ENCODE data around the gene SH2D3A.
"Not testable (repeated sequence)": the region's sequence is repeated elsewhere in the genome, so short reads cannot be mapped to it uniquely, and the experiment has no call there.

SH2D3A gene

DNA sequence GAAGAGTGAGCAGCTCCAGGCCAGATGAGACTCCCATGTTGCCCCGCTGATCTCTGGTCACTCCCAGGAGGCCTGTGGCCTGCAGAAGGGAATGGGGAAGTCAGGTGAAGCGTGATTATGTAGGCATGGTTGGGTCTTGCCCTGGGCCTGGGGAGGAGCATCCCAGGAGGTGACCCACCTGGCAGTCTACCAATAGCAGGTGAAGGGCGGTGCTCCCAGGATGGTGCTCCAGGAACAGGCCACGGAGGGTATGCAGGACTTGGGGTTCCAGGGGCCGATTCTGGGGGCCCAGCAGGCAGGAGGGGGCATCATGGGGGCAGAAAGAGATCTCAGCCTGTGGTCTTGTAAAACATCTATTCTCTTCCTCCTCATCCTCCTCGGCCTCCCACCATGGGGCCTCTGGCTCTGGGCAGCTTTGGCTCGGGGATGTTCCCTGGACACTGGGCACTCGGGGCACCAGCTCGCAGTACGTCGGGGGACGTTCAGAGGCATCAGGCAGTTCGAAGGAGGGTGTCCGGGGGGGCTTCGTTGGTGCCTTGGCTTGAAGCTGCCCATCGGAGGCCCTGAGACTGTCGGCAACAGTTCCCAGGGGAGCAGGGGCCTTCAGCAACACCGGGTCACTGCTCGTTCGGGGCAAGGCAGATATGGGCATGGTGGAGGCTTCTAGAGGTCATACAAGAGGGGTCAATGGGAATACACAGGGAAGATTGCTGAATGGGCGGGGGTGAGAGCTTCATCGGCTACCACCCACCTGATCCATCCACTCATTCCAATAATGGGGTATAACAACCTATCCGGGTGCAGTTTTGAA, 12.4 kb downstream of the SH2D3A start:
- H3K27ac Mint-ChIP-seq = no peak overlapping the region
- H3K4me1 Mint-ChIP-seq (ENCODE audit: low read depth) = peaks cover 17% of the 10 kb centered on the region
- peaks cover 37% of the 10 kb centered on the region for H3K36me3 Mint-ChIP-seq (ENCODE audit: low read depth)
- H3K27me3 Mint-ChIP-seq = no peaks in the 10 kb centered on the region
- no peaks in the 10 kb centered on the region for H3K9me3 Mint-ChIP-seq
- no peak overlapping the region for H3K4me3 Mint-ChIP-seq

DNA sequence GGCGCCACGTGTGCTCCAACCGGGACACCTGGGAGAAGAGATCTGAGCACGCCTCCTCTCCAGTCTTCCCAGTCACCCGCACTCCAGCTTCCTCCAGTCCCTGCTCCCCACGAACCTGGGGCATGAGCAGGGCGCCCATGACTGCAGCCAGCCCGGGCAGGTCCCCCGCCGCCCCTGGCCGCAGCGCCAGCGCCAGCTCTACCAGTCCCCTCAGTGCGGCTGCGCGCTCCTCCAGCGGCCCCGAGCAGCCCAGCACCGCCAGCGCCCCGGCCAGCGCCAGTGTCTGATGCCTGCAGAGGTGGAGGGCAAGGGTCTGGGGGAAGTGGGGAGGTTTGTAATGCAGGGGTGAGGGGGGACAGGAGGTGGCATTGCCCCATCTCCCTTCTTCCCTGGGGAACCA, 13.1 kb downstream of the SH2D3A start:
- Mint-ChIP-seq H3K9me3 (no peaks in the 10 kb centered on the region), H3K27me3 (no peaks in the 10 kb centered on the region), H3K4me3 (no peak overlapping the region), H3K36me3 (ENCODE audit: low read depth) (peaks cover 44% of the 10 kb centered on the region), H3K27ac (no peak overlapping the region), H3K4me1 (ENCODE audit: low read depth) (peaks cover 17% of the 10 kb centered on the region)

DNA sequence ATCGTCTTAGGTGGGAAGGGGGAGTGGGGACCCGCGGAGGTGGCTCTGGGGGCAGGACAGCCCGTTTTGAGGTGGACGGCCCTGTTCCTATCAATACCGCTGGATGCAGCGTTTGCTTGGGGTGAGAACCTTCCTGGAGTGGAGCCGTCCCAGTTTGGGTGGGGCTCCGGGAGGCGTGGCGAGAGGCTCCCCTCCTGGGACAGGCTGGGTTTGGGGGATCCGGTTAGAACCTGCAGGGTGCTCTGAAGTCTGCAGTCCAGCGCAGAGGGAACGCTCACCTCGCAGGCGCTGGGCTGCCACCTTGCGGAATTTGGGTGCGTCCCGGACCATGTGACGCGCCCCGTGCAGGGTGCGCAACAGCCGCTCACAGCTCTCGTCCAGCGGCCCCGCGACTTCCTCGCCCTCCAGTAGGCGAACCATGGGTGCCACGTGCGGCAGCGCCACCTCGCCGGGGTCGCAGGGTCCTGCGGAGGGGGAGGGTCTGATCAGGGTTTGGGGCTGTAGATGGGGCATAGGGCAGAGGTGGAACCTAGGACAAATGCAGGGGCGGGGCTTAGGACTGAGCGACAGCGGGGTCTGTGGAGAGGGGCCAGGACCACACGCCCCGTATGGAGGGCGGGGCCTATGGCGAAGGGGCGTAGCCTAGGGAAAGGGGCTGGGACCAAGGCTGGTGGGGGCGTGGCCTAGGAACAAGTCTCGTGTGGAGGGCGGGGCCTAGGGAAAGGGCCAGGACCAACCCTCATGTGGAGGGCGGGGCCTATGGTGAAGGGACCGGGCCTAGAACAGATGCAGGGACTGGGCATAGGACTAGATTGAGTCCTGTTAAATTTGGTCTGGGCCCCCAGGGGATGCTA, 13.8 kb downstream of the SH2D3A start:
- H3K4me3 Mint-ChIP-seq = peak overlapping the region; percentile 71
- H3K4me1 Mint-ChIP-seq (ENCODE audit: low read depth) = peaks cover 17% of the 10 kb centered on the region
- peak overlapping the region; percentile 88 for H3K27ac Mint-ChIP-seq
- no peaks in the 10 kb centered on the region for H3K9me3 Mint-ChIP-seq
- H3K27me3 Mint-ChIP-seq = no peaks in the 10 kb centered on the region
- H3K36me3 Mint-ChIP-seq (ENCODE audit: low read depth) = peaks cover 44% of the 10 kb centered on the region

DNA sequence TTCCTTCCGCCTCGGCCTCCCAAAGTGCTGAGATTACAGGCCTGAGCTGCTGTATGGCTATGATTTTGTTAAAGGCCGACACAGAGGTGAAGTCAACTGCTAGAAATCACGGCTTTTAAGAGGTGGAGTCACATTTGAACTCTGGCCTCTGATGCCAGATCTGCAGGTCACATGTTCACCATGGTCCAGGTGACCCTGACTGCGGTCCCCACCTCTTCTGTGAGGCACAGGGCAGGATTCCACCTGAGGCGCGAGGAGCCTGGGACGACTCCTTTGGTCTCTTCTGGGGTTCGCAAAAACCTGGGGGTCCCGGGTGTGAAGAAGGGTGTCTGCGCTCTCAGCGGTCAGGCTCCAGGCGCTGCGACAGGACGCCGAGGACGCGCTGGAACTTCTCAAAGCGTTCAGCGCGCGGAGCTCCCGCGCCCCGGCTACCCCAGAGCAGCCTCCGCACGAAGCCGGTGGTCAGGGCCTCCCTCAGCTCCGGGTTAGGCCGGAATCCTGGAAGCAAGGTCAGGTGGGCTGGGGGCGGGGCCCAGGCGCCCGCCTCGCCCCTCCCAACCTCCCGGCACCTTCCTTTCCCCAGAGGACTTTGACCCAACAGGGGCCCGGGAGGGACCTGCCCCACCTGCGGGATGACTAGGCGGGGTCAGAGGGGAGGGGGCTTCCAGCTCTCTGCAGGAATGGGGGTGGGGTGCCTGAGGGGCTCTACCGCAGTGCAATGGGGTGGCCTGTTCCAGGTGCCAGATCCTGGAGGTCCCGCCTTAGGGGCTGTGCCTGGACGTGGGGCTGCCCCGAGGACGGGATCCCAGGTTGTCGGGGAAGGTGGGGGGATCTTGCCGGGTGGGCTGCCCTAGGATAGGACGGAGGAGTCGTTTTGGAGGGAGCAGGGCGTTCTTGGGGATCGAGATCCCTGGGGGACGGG, 14.7 kb downstream of the SH2D3A start:
- H3K4me1 Mint-ChIP-seq (ENCODE audit: low read depth) = peaks cover 11% of the 10 kb centered on the region
- H3K4me3 Mint-ChIP-seq = no peak overlapping the region
- no peaks in the 10 kb centered on the region for H3K27me3 Mint-ChIP-seq
- H3K27ac Mint-ChIP-seq = no peak overlapping the region
- peaks cover 45% of the 10 kb centered on the region for H3K36me3 Mint-ChIP-seq (ENCODE audit: low read depth)
- no peaks in the 10 kb centered on the region for H3K9me3 Mint-ChIP-seq

DNA sequence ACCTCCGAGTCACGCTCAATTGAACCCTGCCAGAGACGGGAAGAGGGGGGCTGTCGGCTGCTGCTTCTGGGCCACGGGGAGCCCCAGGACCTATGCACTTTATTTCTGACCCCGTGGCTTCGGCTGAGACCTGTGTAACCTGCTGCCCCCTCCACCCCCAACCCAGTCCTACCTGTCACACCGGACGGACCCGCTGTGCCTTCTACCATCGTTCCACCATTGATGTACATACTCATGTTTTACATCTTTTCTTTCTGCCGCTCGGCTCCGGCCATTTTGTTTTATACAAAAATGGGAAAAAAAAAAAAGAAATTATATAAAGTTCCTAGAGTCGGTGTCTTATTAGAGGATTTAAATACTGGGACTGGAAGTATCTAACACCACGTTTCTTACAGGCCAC, 16.0 kb downstream of the SH2D3A start:
- Mint-ChIP-seq H3K9me3 (no peaks in the 10 kb centered on the region), H3K36me3 (ENCODE audit: low read depth) (peaks cover 51% of the 10 kb centered on the region), H3K4me1 (ENCODE audit: low read depth) (peaks cover 8% of the 10 kb centered on the region), H3K27me3 (no peaks in the 10 kb centered on the region), H3K27ac (no peak overlapping the region), H3K4me3 (no peak overlapping the region)

DNA sequence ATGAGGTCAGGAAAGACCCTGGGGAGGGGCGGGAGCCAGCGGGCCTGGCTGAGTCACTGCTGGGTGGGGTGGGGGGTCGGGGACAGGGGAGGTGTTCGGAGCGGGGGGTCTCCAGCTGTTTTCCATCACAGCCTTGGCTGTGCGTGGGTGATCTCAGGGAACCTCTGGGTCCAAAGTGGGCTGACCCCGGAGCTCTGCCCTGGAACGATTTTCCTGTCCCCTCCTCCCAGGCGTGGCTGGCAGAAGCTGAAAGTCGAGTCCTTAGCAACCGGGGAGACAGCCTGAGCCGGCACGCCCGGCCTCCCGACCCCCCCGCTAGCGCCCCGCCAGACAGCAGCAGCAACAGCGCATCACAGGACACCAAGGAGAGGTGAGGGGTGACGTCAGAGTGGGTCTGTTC, 17.2 kb downstream of the SH2D3A start:
- Mint-ChIP-seq H3K27me3 (no peaks in the 10 kb centered on the region), H3K4me3 (no peak overlapping the region), H3K4me1 (ENCODE audit: low read depth) (peaks cover 8% of the 10 kb centered on the region)

DNA sequence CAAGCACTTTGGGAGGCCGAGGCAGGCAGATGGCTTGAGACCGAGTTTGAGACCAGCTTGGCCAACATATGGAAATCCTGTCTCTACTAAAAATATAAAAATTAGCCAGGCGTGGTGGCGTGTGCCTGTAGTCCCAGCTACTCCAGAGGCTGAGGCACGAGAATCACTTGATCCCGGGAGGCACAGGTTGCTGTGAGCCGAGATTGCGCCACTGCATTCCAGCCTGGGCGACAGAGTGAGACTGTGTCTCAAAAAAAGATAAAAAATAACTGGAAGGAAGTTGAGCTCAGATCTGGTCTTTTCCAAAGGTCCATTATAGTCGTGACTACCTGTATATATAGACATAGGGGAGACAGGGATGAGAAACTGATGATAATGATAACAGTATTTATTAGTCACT, 18.7 kb downstream of the SH2D3A start:
- H3K4me3 Mint-ChIP-seq, H3K27ac Mint-ChIP-seq, H3K9me3 Mint-ChIP-seq, H3K27me3 Mint-ChIP-seq: not testable (repeated sequence)
- Mint-ChIP-seq H3K4me1 (ENCODE audit: low read depth) (peaks cover 16% of the 10 kb centered on the region), H3K36me3 (ENCODE audit: low read depth) (peaks cover 61% of the 10 kb centered on the region)

More for the DNA sequence above, 17.2 kb downstream of the SH2D3A start:
- H3K27ac Mint-ChIP-seq = peak overlapping the region; percentile 61
- peaks cover 59% of the 10 kb centered on the region for H3K36me3 Mint-ChIP-seq (ENCODE audit: low read depth)
- H3K9me3 Mint-ChIP-seq = no peaks in the 10 kb centered on the region

DNA sequence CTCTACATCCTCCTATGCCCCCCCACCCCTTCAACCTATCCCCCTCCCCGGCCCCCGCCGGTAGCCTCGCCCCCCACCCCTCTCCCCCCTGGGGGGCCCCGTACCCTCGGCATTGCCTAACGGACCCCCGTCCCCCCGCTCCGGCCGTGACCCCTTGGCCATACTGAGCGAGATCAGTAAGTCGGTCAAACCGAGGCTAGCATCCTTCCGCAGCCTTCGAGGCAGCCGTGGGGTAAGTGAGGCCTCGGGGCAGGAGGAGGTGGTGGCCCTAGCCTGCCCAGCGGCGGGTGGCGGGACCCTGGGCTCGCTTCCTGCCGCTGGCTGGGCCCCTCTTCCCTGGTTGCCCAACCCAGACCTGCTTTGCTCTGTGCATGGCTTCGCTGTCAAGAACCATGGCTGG, 21.3 kb downstream of the SH2D3A start:
- Mint-ChIP-seq H3K4me1 (ENCODE audit: low read depth) (peaks cover 16% of the 10 kb centered on the region), H3K36me3 (ENCODE audit: low read depth) (peaks cover 62% of the 10 kb centered on the region), H3K4me3 (no peak overlapping the region), H3K27ac (peak overlapping the region; percentile 31), H3K9me3 (no peaks in the 10 kb centered on the region), H3K27me3 (no peaks in the 10 kb centered on the region)

DNA sequence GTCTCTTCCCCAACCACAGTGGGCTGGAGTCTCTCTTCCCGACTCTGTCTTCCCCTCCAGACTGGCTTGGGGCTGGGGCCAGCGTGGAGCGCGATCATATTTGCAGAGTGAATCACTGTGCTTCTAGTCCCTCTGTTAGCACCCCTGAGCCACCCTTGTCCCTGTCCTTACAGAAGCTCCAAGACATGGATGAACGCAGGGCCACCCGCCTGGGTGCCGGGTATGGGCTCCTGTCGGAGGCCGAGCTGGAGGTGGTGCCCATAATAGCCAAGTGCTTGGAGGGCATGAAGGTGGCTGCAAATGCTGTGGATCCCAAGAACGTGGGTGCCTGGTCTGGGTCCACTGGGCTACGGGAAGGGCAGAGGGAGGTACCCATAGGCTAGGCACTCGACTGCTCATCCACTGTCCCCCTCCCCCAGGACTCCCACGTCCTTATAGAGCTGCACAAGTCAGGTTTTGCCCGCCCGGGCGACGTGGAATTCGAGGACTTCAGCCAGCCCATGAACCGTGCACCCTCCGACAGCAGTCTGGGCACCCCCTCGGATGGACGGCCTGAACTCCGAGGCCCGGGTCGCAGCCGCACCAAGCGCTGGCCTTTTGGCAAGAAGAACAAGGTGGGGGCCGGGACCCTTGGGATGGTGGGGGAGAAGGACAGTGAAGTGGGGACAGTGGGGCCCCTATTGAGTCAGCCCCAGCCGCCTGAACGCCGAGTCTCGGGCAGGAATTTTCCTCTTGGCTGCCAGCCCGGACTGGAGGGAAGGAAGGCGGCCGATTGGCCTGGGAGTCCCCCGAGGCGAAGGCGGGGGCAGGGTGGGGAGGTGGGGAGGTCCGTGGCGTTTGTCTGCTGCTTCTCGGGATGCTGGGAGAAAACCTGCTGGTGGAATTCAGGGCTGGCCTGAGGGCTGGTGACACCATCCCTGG, 22.6 kb downstream of the SH2D3A start:
- Mint-ChIP-seq H3K27me3 (no peaks in the 10 kb centered on the region), H3K36me3 (ENCODE audit: low read depth) (peaks cover 59% of the 10 kb centered on the region), H3K4me3 (no peak overlapping the region), H3K4me1 (ENCODE audit: low read depth) (peaks cover 19% of the 10 kb centered on the region), H3K9me3 (no peaks in the 10 kb centered on the region), H3K27ac (peak overlapping the region; percentile 8)

DNA sequence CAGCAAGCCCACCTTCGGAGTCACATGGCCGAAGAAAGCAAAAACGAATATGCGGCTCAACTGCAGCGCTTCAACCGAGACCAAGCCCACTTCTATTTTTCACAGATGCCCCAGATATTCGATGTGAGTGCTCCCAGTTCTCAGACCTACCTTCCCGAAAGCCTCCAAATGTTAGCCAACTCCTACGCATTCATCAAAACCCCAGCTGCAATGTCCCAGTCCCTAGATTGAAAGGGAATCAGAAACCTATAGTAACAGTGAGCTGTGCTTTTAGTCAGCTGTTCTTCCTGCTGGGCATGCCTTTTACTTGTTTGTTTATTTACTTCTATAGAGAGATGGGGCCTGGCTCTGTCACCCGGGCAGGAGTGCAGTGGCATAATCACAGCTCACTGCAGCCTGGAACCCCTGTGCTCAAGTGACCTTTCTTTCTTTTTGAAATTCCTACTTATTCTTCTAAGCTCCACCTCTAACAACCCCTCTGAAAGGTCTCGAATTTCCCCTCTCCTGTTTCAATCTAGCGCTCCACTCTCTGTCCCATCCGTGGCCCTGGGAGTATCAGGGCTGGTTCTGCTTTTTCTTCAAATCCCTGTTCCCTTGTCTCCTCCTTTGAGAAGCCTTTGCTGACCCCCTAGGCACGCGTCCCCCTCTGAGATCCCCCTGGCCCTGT, 23.4 kb downstream of the SH2D3A start:
- H3K36me3 Mint-ChIP-seq (ENCODE audit: low read depth) = peaks cover 53% of the 10 kb centered on the region

DNA sequence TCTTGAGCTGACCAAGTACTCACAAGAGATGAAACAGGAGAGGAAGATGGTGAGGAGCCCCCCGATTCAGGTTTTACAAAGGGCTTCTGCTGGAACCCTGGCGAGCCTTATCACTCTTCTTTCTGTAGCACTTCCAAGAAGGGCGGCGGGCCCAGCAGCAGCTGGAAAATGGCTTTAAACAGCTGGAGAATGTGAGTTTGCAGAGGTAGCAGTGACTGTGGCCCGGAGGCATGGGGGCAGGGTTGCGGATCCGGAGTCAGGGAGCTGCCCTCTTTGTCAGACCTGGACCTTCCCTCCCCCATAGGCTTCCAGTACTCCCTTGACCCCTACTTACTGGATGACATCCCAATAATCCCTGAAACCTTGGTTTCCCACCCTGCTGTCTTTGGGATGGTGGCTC, 24.2 kb downstream of the SH2D3A start:
- H3K36me3 Mint-ChIP-seq (ENCODE audit: low read depth) = peaks cover 45% of the 10 kb centered on the region
- H3K4me3 Mint-ChIP-seq = no peak overlapping the region
- H3K4me1 Mint-ChIP-seq (ENCODE audit: low read depth) = peaks cover 32% of the 10 kb centered on the region
- H3K27me3 Mint-ChIP-seq = no peaks in the 10 kb centered on the region
- H3K9me3 Mint-ChIP-seq = no peaks in the 10 kb centered on the region
- no peak overlapping the region for H3K27ac Mint-ChIP-seq

More for the DNA sequence above, 23.4 kb downstream of the SH2D3A start:
- Mint-ChIP-seq H3K4me3 (no peak overlapping the region), H3K27me3 (no peaks in the 10 kb centered on the region), H3K9me3 (no peaks in the 10 kb centered on the region), H3K27ac (peak overlapping the region; percentile 8), H3K4me1 (ENCODE audit: low read depth) (peaks cover 24% of the 10 kb centered on the region)

DNA sequence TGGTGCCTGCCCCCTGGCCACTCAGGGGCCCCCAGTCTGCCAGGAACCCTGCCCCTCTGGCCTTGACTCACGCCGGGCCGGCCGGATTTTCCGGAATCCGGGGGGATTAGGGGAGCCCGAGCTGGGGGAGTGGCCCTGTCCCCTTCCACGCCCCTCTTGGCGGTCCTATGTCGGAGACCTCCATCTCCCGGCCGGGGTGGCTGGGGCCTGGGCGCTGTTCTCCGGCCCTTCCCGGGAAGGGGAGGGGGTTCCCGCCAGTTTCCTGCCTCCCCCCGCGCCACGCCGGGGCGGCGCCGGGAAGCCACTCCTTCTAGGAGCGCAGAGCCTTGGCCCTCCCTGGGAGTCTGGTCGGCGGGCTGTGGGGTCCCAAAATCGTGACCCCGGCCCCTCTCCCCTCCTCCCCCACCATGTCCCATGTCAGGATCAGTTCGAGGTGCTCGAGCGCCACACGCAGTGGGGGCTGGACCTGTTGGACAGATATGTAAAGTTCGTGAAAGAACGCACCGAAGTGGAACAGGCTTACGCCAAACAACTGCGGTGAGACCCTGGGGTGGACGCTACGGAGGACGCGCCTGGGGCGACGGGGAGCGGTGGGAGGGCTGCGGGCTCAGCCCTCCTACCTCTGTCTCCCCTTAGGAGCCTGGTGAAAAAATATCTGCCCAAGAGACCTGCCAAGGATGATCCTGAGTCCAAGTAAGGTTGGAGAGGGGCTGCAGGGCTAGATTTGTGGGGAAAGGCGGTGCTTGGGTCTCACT, 26.5 kb downstream of the SH2D3A start:
- Mint-ChIP-seq H3K4me3 (peak overlapping the region; percentile 86), H3K4me1 (ENCODE audit: low read depth) (peaks cover 45% of the 10 kb centered on the region), H3K27ac (peak overlapping the region; percentile 55), H3K27me3 (no peaks in the 10 kb centered on the region), H3K36me3 (ENCODE audit: low read depth) (peaks cover 29% of the 10 kb centered on the region), H3K9me3 (no peaks in the 10 kb centered on the region)

Data from stimulated activated naive CD8-positive, alpha-beta T cell treated with anti-CD3 and anti-CD28 coated beads, Interleukin-15, Interleukin-2, amounts not matched to agents 100 ng/mL and 50 ng/mL, for 24 hours (primary cell).